Stimulated activated CD8-positive, alpha-beta memory T cell treated with anti-CD3 and anti-CD28 coated beads, Interleukin-4, amount 100 ng/mL, for 1 hour (primary cell): ENCODE measurements around the gene YY1AP1.
"Not testable (repeated sequence)": the region's sequence is repeated elsewhere in the genome, so short reads cannot be mapped to it uniquely, and the experiment has no call there.

Source experiments
- DNase-seq, 2 donors: peaks; one replicate each; pipeline ENCODE4 v3.0.0-alpha.2; 2020; ENCODE audit warnings: low read depth in 2 of 2, low spot score in 1 of 2

Gene YY1AP1, protein sequence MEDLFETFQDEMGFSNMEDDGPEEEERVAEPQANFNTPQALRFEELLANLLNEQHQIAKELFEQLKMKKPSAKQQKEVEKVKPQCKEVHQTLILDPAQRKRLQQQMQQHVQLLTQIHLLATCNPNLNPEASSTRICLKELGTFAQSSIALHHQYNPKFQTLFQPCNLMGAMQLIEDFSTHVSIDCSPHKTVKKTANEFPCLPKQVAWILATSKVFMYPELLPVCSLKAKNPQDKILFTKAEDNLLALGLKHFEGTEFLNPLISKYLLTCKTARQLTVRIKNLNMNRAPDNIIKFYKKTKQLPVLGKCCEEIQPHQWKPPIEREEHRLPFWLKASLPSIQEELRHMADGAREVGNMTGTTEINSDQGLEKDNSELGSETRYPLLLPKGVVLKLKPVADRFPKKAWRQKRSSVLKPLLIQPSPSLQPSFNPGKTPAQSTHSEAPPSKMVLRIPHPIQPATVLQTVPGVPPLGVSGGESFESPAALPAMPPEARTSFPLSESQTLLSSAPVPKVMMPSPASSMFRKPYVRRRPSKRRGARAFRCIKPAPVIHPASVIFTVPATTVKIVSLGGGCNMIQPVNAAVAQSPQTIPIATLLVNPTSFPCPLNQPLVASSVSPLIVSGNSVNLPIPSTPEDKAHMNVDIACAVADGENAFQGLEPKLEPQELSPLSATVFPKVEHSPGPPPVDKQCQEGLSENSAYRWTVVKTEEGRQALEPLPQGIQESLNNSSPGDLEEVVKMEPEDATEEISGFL

DNA sequence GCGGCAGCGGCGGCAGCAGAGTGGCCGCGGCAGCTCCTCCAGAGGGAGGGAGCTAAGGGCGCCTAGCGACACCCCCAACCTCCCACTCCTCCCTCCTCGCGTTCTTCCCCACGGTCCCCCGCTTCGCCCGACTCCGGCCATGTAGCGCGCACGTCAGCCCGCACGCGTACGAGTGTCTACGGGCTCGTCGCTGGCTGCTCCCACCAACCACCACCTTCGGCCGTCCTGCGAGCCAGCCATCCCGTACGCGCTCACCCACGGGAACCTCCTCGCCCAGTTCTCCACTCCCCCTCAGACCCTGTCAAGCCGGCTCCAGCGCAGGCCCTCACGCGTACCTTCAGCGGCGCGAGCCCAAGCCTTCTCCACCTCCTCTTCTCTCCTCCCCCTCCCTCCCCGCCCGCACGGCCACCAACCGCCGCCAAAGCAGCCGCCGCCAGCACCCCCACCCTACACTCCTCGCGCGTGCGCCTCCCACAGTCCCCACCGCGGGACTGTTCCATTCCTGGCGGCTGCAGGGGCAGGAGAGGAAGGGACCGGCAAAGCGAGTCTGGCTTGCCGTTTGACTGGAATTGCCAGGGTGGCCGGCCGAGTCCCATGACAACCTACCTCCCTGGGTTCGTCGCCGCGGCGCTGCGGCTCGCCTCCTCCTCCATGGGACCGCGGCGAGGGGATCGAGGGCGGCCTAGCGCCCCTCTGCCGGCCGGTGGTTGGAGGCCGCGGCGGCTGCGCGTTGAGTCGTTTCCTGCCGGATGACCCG lies at the start of gene YY1AP1:
TSS of gene YY1AP1 (minus strand) at position 451 of the 757 bp plus-strand sequence. CDS start 8,338 bp downstream, outside the sequence.
- DNase-seq, result peak; percentile 76 to 86

DNA sequence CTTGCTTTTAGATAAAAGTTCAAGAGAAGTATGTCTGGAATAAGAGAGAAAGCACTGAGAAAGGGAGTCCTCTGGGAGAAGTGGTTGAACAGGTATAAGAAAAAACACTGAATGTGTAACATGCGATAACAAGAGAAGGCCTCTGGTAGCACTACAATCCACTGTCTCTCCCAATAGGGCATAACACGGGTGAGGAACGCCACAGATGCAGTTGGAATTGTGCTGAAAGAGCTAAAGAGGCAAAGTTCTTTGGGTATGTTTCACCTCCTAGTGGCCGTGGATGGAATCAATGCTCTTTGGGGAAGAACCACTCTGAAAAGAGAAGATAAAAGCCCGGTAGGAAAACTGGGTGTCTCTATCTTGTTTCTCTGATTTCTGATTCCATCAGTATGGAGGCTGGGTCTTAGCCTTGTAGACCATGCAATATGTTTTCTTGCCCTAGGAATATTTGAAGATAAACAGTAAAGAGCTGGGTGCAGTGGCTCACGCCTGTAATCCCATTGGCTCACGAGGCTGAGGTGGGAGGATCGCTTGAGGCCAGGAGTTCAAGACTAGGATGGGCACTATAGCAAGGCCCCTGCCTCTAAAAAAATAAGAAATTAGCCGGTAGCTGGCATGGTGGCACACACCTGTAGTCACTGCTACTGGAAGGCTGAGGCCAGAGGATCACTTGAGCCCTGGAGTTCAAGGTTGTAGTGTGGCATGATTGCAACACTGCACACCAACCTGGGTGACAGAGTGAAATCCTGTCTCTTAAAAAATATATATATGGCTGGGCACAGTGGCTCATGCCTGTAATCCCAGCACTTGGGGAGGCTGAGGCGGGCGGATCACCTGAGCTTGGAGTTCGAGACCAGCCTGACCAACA lies 40.7 kb upstream of the YY1AP1 start:
- no peak for DNase-seq

DNA sequence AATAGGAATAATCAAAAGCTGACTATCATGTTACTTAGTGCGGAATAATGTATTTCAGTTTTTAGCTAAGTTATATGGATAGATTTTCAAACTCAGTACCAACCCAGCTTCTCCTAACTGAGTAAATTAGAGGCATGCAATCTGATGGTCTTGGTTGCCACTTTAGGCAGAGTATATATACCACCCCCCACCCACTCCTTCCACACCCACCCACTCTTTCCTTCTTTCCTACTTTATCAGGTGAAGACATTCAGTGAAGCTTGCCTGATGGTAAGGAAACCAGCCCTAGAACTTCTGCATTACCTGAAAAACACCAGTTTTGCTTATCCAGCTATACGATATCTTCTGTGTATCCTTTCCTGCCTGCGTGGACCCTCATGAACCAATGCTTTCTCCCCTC lies 36.6 kb upstream of the YY1AP1 start:
- DNase-seq, result no peak

DNA sequence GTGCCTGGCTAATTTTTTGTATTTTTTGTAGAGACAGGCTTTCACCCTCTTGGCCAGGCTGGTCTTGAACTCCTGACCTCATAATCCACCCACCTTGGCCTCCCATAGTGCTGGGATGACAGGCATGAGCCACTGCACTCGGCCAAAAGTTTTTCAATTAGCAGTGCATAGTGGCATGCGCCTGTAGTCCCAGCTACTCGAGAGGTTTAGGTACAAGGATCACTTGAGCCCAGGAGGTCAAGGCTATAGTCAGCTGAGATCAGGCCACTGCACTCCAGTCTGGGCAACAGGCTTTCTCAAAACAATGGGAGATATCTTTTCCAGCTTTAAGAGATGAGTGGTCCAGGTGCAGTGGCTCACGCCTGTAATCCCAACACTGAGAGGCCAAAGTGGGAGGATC lies 31.1 kb upstream of the YY1AP1 start:
- no peak for DNase-seq

DNA sequence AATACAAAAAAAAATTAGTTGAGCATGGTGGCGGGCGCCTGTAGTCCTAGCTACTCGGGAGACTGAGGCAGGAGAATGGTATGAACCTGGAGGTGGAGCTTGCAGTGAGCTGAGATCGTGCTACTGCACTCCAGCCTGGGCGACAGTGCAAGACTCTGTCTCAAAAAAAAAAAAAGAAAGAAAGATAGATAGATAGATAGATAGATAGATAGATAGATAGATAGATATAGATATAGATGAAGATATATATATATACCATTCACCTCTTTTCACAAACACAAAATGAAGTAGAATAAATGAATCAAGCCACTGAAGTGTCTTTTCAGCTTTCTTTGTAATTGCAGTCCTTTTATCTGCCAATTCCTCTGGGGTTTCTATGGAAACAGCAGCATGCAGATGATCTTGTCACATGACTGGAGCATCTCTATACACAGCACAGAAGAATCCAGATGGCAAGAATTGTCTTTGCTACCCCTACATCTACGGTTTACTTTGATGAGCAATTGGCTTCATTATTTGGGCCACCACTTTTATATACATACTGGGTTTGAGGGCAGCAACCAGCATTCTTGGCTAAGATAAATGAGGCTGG lies 30.0 kb upstream of the YY1AP1 start:
- DNase-seq, result not testable (repeated sequence)

DNA sequence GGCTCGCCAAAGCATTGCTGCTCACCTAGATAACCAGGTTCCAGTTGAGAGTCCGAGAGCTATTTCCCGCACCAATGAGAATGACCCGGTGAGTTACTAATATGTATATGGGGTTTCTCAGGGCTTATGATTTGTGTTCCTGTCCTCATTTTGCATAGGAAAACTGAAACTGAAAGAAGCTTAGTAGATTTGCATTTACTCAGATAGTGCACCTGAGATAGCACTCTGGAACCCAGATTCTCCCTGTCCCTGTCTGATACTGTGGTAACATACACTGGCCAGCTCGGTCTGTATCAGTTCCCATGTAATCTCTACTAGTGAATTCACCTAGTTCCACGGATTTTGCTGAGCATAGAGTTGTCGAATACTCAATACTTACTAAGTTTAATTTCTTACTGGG lies 28.5 kb upstream of the YY1AP1 start:
- no peak for DNase-seq

DNA sequence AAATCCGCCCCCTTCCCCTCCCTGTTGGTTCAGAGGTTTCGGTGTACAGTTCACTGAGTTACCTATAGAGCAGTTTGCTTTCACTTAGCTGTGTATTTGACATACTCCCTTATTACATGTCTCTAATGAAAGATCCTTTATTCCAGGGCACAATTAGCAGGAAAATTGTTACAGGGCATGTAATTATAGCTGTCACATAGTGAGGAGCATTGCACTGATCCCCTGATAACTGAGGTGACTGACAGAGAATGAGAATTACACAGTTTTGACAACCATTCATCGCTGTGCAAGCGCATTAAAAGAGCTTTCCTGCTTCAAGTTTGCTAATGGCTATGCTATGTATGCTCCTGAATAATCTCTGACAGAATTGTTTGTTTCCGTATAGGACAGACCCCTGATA lies 27.2 kb upstream of the YY1AP1 start:
- DNase-seq, result no peak

DNA sequence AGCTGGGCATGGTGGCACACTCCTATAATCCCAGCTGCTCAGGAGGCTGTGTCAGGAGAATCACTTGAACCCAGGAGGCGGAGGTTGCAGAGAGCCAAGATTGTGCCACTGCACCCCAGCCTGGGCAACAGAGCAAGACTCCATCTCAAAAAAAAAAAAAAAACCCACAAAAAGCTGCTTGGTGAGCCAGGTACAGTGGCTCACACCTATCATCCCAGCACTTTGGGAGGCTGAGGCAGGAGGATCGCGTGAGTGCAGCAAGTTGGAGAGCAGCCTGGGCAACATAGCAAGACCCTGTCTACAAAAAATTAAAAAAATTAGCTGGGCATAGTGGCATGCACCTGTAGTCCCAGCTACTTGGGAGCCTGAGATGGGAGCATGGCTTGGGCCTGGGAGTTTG lies 26.5 kb upstream of the YY1AP1 start:
- DNase-seq, result not testable (repeated sequence)

DNA sequence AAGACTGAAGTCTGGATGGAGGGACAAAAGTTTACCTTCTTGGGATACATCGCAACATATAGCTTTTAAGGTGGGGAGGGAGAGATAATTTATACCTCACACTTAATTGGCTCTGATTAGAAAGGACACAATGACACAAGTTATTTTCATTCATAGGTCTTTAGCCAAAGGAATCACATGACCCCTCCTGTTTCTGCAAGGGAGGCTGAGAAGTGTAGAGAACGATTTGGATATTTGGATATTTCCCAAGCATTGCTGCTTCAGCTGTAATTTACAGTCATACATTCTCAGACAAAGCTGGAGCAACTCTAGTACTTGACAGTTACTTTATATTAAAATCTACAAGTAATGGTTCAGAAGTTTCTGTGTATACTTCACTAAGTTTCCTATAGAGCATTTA lies 24.5 kb upstream of the YY1AP1 start:
- DNase-seq, result no peak

DNA sequence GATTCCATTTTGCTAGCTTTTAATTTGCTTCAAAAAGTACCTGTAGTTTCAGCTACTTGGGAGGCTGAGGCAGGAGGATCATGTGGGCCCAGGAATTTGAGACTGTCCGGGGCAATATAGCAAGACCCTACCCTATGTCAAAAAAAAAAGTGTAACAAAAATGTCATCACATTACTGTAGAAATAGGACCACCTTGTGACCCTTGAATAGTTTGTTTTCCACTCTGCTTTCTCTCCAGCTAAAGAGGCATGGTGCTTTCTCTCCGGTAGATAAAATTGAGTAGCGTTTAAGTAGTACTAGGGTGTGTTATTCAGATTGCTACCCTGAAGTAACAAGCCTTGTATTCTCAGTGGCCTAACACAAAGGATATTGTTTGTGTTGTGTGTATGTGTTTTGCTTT lies 24.1 kb upstream of the YY1AP1 start:
- DNase-seq, result not testable (repeated sequence)

DNA sequence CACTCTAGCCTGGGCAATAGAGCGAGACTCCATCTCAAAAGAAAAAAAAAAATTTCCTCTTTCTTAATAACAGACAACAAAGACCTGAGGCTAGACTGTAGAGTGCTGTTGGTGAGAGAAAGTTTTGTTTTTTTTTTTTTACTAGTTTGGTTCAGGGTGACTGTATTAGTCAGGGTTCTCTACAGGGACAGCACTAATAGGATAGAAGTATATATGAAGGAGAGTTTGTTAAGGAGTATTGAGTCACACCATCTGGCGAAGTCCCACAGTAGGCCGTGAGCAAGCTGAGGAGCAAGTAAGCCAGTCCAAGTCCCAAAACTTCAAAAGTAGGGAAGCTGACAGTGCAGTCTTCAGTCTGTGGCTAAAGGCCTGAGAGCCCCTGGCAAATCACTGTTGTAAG lies 22.9 kb upstream of the YY1AP1 start:
- not testable (repeated sequence) for DNase-seq

DNA sequence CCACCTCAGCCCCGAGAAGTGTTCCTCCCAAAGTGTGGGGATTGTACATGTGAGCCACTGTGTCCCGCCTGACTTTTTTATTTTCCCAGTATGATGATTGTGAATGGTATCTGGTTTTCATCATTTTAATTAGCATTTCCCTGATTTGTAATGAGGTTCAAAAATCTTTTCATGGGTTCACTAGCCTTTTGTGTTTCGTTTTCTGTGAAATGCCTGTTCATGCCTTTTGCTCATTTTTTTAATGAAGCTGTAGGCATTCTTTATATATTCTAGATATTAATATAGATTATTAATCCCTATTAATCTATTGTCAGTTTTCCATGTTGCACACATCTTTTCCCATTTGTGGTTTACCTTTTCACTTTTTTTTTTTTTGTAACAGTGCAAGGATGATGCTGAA lies 20.8 kb upstream of the YY1AP1 start:
- no peak for DNase-seq

DNA sequence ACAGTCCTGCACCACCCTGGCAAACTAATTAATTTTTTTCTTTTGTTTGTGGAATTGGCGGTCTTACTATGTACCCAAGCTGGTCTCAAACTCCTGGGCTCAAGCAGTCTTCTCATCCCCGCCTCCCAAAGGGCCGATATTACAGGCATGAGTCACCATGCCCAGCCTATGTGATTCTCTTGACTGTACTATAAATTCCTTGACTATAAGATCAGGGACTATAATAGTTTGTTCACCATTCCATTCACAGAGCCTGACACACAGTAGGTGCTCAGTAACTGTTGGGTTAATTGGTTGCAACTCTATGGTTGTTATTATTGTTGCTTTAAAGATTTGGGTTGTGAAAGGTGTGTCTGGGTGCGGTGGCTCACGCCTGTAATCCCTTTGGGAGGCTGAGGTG lies 17.6 kb upstream of the YY1AP1 start:
- DNase-seq, result no peak

DNA sequence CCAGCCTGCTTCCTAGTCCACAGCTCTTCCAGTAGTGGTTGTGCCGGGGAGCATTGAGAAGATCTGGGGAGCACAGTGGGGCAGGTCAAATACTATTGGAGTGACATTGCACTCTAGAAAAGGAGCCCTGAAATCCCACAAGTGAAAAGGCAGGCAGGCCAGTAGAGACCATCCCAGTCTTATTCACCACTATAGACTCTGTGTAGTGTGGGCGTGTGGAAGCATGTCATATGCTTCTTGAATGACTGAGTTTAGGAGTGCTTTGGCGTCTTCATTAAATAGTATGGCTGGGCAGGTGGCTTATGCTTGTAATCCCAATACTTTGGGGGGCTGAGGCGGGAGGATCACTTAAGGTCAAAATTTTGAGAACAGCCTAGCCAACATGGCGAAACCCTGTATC lies 15.8 kb upstream of the YY1AP1 start:
- DNase-seq, result not testable (repeated sequence)

DNA sequence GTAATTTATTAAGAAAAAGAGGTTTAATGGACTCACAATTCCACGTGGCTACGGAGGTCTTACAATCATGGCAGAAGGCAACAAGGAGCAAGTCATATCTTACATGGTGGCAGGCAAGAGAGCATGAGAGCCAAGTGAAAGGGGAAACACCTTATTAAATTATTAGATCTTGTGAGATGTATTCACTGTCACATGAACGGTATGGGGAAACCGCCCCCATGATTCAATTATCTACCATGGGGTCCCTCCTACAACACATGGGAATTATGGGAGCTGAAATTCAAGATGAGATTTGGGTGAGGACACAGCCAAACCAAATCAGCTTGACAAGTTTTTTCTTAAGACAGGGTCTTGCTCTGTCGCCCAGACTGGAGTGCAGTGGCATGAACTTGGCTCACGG lies 14.6 kb upstream of the YY1AP1 start:
- no peak for DNase-seq

DNA sequence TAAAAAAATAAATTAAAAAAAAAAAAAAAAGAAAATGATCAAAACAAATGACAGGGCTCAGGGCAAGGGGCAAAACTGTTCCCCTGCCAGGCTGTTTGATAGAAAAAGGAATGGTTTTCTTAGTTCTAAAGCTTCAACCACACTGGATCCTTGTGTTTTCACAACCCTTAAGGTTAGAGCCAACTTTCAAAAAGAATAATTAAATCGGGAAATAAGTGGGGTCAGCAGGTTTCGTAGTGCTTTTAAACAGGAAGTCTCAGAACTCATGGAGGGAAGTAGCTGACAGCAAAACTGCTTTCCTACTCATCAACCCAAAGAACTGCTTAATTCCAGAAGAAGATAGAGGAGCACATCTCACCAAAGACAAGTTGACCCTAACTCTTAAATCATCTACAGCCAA lies 13.1 kb upstream of the YY1AP1 start:
- DNase-seq, result not testable (repeated sequence)

DNA sequence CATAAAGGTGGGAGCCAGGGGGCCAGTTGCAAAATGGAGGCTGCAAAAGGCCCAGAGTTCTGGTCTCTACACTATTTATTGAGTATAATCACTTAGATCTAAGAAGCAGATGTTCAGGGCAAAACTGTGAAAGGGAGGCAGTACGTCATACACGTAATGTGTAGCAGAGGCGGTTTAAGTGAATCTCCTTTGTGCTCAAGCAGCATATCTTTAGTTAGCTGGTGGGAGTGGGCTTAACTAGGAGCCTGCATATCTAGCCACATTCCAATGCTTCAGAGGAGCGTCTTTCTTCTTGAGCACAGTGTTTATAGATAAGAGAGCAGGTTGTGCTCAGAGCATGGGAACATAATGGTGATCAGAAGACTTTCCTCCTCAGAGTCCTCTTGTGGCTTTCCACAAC lies 10.5 kb upstream of the YY1AP1 start:
- not testable (repeated sequence) for DNase-seq

DNA sequence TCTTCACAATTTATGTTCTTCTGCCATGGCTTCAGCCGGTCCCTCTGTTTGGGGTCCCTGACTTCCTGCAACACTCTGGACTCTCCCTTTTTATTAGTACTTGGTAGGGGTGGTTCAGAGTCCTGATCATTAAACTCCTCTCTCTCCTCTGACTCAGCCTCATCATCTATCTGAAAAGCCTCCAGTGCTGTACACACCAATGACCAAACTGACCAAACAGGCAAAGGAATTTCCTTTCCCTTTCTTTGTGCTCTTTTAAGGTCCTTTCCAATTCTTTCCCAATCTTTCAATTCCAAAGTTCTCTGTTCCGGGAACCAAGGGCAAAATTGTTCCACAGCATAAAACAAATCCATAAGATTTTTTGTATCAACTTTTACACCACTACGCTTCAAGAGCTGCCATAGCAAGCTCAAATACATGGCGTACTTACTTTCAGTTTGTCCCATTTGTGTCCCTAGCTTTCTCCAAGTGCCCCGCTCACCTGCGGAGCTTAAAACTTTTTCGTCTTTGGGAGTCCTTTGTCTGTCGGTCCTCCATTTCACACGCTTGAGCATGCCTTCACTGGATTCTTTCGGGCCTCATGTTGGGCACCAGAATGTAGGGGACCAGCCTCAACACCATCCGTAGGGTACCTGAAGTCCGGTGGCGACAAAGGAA lies 9.9 kb upstream of the YY1AP1 start:
- DNase-seq, result no peak

DNA sequence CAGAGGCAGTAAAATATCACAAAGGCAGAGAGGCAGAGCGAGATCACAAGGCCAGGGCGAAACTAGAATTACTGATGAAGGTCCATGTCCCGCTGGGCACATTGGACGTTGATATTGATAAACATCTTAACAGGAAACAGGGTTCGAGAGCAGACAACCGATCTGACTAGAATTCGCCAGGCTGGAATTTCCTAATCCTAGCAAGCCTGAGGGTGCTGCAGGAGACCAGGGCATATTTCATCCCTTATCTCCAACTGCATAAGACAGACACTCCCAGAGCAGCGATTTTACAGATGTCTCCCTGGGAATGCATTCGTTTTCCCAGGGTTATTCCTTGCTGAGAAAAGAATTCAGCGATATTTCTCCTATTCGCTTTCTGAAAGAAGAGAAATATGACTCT lies 9.0 kb upstream of the YY1AP1 start:
- not testable (repeated sequence) for DNase-seq

DNA sequence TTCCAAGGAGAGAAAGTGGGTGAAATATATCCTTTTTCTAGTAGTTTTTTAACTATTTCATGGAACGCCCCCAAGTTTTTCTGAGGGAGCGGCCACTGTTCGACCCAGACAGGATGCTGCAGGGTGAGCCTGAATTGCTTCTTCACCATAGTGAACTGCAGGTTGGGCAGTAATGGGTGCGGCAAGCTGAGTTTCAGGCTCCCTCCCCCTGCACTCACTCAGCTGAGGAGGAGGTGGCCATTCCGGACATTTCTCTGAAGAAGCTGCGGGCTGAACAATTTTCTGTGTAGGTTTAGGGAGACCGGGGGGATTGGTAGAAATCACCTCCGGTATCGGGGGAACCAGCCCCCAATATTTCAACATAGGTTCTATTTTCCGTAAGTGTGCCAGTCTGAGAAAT lies 8.5 kb upstream of the YY1AP1 start:
- DNase-seq, result no peak
